GM19035 (cell line): Measurements from ENCODE around the gene USP9Y.
A peak's percentile ranks its signal among the peaks of the same experiment; 100 is the strongest.
"Not testable (repeated sequence)": the region's sequence is repeated elsewhere in the genome, so short reads cannot be mapped to it uniquely, and the experiment has no call there.

ENCODE experiments used
- ATAC-seq: cut with Tn5 transposase; IDR thresholded peaks from one replicate; pipeline ENCODE4 v1.9.1; 2021; ENCODE audit not compliant: unreplicated experiment

The USP9Y gene, protein sequence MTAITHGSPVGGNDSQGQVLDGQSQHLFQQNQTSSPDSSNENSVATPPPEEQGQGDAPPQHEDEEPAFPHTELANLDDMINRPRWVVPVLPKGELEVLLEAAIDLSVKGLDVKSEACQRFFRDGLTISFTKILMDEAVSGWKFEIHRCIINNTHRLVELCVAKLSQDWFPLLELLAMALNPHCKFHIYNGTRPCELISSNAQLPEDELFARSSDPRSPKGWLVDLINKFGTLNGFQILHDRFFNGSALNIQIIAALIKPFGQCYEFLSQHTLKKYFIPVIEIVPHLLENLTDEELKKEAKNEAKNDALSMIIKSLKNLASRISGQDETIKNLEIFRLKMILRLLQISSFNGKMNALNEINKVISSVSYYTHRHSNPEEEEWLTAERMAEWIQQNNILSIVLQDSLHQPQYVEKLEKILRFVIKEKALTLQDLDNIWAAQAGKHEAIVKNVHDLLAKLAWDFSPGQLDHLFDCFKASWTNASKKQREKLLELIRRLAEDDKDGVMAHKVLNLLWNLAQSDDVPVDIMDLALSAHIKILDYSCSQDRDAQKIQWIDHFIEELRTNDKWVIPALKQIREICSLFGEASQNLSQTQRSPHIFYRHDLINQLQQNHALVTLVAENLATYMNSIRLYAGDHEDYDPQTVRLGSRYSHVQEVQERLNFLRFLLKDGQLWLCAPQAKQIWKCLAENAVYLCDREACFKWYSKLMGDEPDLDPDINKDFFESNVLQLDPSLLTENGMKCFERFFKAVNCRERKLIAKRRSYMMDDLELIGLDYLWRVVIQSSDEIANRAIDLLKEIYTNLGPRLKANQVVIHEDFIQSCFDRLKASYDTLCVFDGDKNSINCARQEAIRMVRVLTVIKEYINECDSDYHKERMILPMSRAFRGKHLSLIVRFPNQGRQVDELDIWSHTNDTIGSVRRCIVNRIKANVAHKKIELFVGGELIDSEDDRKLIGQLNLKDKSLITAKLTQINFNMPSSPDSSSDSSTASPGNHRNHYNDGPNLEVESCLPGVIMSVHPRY (N-terminal part only)

DNA sequence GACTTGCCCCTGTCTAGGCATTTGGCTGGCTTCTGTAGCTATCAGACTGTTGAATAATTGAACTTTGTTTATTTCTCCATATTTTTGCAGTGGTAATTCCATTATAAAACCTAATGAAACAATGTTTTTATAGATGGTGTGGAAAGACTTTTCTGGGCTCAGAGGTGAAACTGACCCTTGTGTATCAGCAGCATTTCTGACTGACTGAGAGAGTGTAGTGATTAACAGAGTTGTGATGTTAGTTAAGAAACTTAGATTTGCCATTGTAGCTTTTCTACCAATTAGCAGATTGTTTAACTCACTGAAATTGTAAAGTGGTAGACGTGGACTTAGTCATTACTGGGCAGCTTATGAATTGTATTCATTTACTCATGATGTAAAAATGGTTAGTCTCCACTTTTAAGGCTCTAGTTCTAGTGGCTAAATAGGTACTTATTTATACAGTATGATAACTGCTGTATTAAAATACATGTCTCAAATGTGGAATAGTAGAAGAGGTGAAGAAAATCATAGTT is at the start of gene USP9Y:
Gene USP9Y (plus strand): TSS at position 51 of the 515 bp plus-strand sequence. CDS start 8,217 bp downstream, outside the sequence.
- ATAC-seq, result no peak

DNA sequence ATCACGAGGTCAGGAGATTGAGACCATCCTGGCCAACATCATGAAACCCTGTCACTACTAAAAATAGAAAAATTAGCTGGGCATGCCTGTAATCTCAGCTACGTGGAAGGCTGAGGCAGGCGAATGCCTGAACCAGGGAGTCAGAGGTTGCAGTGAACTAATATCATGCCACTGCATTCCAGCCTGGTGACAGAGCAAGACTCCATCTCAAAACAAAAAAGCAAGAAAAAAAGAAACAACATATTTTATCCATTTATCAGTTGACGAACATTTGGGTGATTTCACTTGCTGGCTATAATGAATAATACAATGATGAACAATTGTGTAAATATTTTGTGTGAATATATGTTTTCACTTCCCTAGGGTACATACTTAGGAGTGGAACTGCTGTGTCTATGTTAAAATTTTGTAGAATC is 49.4 kb upstream of the USP9Y start:
- no peak for ATAC-seq

DNA sequence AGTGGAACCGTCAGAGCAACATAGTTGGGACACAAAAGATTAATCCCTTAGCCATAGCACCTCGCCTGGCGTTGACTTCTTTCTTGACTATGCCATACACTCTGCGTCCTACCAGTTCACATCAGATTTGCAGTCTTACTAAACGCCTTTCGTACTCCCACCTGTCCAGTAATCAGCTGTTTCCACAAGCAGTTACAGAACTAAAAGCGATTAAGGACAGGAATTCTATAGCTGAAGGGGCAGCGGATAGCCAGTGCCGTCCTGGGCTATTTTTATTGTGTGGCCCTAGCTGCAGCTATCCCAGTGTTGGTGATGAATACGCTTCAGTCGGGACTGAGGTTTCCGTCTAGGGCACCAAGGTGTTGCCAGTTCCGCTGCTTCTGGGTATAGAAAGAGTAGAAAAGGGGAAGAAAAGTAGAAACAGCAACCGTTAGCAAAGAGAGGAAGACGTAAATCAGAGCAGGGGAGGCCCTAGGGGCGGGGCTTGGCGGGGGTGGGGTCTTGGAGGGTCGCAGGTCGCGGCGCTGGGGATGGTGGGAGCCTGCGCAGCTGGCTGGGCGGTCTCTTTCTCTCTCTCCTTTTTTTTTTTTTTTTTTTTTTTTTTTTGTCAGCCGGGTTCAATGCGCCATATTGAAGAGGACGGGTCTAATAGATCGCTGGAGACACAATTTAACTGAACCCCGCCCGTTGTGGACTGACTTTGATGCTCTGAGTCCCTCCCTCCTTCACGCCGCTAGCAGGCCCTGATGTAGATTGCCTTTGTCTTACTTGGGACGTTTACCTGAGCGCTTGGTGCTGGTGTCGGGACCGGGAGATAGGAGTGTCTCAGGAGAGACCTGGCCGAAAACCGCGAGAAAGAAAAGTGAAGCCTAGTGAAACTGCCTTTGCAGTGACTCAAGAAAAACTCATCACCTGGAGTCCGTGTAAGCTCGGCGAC is 39.0 kb upstream of the USP9Y start:
- ATAC-seq, result peak; percentile 68

DNA sequence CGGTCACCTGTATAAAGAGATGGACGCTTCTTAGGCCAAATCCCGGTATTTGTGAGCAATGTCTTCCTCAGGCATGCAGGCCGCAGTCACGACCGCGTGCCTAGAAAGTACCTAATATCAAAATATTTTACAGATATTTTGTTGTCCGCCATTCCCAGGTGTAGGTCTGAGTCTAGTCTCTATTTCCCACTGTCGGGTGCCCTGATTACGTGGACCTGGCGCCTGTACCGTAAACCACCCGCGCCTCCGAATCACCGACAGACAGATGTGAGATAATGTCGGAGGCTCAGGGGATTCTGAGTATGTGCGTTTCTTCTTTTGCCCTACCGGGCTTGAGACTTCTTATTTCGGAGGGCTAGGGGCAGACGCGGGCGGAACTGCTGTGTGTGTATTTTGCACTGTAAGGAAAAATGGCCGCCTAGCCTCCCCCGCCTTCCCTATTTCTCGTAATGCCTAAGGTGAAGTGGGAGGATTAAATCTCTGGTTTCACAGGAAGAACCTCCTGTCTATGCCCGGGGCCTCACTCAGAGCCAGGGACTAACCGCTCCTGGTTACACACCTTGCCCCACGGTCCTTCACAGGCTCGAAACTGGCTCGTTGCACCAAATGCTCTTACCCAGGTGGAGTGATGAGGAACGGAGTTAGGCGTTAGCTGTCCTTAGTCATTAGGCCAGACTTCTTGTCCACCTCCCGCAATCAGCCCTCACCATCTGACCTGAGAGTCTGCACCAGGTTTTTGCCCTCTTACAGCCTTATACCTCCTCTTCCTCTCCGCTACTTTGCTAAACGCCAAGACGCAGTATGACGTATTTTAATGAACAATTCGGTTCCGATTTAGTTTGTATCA is 38.1 kb upstream of the USP9Y start:
- ATAC-seq, result peak; percentile 53

DNA sequence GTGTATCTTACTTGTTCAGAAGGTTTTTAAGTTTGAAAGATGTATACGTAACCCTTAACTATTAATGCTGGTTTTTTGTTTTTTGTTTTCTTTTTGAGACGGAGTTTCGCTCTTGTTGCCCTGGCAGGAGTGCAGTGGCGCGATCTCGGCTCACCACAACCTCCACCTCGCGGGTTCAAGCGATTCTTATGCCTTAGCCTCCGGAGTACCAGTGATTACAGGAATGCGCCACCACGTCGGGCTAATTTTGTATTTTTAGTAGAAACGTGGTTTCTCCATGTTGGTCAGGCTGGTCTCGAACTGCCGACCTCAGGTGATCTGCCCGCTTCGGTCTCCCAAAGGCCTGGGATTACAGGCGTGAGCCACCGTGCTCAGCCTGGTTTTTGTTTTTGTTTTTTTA is 37.2 kb upstream of the USP9Y start:
- not testable (repeated sequence) for ATAC-seq

DNA sequence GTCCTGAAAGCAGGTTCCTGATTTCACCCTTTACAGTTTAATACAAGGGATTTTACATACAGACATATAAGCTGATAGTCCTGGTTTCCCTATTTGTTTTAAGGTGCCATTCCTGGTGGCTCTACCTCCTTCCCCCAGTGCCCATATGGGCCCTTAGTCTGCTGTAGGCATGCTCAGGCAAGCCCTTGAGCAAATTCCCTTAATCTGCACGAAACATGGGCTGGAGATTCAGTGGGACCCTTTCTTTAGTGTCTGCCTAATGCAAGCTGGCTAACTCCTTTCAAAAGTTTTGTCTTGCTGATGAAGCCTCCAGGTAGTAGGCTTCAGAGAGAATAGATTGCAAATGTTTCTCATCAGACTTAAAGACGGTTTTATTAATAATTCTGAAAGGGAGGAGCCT is 22.9 kb upstream of the USP9Y start:
- ATAC-seq, result no peak

DNA sequence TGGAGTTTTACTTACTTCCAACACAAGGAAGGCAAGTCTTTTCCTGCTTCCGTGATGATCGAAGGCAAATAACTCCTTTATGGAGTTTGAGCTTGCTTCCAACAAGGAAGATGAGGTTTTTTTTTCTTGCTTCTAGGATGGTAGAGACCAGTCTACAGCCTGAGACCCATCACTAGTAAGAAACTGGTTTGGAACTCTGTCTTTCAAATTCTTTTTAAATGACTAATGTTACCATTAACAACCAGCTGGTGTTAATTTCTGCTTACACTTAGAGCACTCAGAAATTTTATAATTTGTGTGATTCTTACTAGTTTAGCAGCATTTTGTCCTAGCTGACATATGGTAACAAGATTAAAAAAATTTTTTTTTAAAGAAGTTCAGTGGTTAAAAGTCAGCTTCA is 19.5 kb upstream of the USP9Y start:
- ATAC-seq, result no peak

DNA sequence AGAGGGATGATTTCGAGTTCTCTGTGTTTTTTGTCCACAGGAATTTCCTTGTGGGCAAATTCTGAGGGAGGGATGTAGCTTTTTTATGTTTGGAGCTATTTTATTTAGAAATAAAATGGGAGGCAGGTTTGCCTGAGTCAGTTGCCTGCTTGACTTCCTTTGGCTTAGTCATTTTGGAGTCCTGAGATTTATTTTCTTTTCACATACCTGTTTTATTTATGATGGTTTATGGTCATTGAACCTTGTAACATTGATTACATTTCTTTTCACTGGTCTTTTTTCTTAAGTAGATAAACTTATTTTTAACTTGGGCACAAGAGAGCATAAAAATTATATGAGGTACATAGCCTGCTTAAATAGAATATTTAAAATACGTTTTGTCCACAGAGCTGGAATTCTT is 12.7 kb upstream of the USP9Y start:
- no peak for ATAC-seq

DNA sequence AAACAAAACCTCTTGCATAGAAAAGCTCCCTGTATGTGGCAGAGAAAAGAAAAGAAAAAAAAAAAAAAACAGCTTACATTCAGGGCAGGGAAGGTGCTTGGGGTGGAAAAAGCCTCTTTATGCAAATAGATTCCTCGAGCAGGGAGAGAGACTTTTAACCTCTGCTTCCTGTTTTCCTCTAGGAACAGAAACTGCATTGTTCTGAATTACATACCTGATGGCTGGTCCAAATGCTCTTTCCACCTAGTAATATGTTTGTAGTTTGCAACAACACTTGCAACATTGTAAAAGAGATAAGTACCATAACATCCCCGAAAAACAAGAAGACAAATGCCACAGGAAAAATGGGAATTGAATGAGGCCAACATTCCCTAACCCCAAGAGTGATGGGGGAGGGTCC is 944 bp upstream of the USP9Y start:
- no peak for ATAC-seq

DNA sequence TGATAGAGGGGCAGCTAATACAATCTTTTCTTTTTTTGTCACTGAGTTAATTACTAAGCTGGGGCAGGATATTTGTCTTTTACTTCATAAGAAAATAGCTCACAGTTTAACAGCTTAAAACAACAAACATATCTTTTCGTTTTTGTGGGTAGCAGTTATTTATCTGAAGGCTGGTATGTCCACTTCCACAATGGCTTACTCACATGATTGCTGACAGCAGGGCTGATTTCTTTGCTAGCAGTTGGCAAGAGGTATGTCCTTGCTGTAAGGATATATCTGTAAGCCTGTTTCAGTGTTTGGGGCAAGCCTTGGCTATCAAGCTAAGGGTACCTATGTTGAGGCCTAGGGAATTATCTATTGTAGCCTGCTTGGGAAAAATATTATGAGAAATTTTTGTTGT is 1.1 kb downstream of the USP9Y start:
- no peak for ATAC-seq

DNA sequence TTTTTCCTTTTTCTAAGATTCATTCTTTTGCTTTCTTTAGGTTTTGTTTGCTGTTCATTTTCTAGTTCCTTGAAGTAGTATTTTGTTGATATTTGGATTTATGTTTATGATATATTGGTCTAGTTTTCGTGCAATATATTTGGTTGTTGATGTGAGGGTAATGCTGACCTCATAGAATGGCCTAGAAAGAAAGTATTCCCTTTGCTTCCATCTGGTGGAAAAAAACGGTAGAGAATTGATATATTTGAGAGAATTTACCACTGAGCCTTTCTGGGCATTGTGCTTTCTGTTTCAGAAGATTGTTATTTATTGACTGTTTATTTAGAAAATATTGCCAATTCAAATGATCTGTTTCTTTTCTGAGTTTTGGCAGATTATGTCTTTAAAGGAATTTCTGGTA is 9.4 kb downstream of the USP9Y start:
- no peak for ATAC-seq

DNA sequence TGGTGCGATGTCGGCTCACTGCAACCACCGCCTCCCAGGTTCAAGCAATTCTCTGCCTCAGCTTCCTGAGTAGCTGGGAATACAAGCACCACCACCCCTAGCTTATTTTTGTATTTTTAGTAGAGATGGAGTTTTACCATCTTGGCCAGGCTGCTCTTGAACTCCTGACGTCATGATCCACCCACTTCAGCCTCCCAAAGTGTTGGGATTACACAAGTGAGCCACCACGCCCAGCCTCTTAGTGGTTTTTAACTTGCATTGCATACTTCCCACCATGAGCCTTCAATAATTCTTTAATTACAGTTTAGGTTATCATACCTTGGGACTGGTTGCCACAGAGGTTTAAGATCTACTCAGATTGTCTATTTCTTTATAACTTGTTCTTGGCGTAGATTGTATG is 14.3 kb downstream of the USP9Y start:
- no peak for ATAC-seq

DNA sequence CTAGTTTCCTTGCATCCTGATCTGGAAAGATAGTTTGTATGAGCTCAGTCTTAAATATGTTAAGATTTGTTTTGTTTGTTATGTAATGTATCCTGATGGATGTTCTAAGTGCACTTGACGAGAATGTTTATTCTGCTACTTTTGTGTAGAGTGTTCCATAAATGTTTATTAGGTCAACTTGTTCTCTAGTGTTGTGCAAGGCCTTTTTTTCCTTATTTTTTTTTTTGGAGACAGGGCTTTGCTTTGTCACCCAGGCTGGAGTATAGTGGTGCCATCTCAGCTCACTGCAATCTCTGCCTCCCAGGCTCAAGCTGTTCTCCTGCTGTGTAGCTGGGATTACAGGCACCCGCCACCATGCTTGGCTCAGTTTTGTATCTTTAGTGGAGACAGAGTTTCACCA is 28.7 kb downstream of the USP9Y start:
- ATAC-seq, result no peak

DNA sequence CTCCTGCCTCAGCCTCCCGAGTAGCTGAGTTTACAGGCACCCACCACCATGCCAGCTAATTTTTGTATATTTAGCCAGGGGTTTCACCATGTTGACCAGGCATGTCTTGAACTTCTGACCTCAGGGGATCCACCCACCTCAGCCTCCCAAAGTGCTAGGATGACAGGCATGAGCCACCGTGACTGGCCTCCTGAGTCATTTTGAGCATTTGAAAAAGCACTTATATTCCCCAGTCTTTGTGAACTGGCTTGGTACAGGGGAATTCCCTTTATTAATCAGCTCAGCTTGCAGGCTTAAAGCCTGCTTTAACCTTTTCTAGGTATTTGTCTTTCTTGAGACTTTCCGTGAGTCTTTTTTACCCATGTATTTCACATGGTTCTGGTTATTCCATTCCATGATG is 32.6 kb downstream of the USP9Y start:
- peak; percentile 93 for ATAC-seq

DNA sequence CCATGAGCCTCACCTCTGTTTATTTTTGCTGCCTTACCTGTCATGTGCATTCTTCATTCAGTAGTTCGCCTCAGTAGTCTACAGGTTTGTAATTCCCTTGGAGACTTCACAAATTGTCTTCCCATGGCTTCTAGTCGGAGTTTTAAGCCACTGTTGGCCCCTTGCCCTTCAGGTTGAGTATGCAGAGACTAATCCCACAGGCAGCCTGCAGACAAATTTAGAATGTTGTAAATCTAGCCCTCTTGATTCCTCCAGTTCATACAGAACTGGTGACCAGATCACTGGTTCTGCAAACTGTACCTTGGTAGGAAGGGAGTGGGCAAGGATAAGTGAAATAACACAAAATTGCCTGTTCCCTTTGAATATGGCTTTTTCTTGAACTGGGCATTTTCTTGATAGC is 33.0 kb downstream of the USP9Y start:
- ATAC-seq, result peak; percentile 7

DNA sequence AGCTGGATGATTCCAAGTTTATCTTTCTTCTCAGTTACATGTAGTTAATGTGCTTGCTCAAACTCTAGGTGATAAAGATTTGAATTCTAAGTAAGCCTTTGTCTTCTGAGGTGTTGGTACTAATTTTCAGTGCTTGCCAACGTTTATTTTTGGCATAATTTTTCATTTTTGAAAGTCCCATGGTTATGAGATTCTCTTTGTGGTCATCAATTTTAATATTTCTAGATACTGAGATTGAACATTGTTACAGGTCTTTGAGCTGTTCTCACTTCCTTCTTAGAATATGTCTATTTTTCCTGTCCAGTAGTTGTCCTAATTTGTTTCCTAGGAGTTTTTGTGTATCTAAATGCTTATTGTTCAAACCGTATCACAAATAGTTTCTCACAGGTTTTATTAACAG is 40.4 kb downstream of the USP9Y start:
- no peak for ATAC-seq

DNA sequence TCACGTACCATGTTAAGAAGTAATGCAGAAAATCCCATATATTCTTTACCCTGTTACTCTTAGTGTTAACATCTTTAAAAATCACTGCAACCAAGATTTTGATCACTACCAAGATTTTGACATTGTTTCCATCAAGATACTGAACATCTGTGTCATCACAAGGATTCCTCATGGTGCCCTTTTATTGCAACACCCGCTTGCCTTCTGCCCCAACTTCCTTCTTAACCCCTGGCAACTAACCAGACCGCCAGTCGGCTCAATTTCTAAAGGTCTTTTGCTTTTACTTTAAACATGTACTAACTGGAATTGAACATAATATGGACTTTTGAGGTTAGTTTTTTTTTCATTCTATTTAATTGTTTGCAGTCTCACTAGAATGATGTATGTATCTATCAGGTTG is 41.7 kb downstream of the USP9Y start:
- no peak for ATAC-seq

DNA sequence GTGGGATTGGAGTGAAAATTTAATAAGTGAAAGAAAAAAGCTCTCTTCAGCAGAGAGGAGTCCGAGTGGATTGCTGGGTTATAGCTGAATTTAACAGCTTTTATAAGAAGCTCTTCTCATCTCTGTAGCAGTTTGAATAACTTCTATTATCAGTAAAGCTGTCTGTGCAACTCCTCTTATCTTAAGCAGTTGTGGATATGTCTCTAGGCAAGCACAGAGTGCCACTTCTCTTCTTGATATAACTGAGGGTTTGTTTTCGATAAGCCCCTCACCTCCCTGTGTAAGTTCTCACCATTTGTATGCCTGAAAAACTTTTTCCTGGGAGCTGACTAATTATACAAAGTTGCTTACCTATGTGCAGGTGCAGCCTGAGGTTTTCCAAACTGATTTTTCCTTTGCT is 43.1 kb downstream of the USP9Y start:
- no peak for ATAC-seq

DNA sequence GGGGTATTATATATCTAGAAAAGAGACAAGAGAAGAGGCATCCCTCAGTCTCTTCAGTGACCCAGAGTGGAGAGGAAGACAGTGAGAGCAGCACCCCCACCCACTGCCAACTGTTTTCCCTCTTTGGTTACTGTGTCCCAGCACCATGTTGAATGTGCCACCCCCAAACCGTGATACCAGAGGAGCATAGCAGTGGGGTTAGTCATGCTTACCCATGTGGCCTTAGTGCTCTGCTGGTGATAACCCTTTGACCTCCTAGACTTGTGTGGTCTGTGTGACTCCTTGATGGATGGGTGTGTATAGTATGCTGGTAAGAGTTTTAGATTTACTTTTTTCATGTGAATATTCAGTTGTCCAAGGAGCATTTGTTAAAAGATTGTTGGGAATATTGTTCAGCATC is 48.3 kb downstream of the USP9Y start:
- no peak for ATAC-seq

DNA sequence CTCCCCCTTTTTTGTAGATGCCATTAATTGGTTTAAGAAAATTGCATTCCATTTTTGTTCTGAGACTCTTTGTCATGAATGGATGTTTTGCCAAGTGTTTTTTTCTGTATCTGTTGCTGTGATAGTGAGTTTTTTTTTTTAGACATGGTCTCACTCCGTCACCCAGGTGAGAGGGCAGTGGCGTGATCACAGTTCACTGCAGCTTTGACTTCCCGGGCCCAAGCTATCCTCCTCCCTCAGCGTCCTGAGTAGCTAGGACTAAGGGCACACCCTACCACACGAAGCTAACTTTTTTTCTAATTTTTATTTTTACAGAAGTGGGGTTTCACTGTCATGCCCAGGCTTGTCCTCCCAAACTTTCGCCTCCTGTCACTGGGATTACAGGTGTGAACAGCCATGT is 51.8 kb downstream of the USP9Y start:
- no peak for ATAC-seq
